CD4-positive, alpha-beta T cell treated with Interleukin-2 at 100 ng/mL for 4 hours (primary cell): ENCODE measurements around the gene SLC25A1.
"Not testable (repeated sequence)": the region's sequence is repeated elsewhere in the genome, so short reads cannot be mapped to it uniquely, and the experiment has no call there.

Experiments used
- DNase-seq: peaks from one replicate; pipeline ENCODE4 v3.0.0-alpha.2; 2020; ENCODE audit warnings: low spot score

The SLC25A1 gene

GRCh38 chr22:19204640-19205039 is 26.1 kb upstream of the SLC25A1 start:
- DNase-seq, result no peak

DNA sequence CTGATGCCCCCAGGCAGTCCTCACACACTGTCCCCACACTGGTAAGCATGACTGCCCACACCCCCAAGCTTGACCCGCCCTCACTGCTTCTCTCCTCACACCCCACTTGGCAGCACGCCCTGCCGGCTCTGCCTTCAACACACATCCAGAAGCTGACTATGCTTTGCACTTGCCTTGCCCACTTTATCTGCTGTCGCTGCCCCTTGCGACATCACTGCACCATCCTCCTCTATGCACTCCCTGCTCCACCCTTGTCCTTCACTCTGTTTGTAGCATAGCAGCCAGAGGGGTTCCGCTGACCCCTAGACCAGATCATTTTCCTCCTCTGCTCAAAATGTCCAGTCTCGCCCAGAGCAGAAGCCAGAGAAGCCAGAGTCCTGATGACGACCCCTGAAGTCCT is 25.3 kb upstream of the SLC25A1 start:
- DNase-seq, result no peak

DNA sequence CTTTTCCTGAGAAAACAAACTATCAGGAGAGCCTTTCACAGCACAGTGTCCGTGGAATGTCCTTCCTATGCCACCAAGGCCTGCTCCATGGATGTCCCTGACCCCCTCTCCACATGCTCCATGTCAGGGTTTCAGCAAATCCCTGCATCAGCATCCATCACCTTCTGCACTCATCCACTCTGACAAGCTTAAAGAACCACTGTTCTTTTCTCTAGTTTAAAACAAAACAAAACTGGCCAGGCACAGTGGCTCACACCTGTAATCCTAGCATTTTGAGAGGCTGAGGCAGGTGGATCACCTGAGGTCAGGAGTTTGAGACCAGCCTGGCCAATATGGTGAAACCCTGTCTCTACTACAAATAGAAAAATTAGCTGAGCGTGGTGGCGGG is 24.3 kb upstream of the SLC25A1 start:
- DNase-seq, result not testable (repeated sequence)

DNA sequence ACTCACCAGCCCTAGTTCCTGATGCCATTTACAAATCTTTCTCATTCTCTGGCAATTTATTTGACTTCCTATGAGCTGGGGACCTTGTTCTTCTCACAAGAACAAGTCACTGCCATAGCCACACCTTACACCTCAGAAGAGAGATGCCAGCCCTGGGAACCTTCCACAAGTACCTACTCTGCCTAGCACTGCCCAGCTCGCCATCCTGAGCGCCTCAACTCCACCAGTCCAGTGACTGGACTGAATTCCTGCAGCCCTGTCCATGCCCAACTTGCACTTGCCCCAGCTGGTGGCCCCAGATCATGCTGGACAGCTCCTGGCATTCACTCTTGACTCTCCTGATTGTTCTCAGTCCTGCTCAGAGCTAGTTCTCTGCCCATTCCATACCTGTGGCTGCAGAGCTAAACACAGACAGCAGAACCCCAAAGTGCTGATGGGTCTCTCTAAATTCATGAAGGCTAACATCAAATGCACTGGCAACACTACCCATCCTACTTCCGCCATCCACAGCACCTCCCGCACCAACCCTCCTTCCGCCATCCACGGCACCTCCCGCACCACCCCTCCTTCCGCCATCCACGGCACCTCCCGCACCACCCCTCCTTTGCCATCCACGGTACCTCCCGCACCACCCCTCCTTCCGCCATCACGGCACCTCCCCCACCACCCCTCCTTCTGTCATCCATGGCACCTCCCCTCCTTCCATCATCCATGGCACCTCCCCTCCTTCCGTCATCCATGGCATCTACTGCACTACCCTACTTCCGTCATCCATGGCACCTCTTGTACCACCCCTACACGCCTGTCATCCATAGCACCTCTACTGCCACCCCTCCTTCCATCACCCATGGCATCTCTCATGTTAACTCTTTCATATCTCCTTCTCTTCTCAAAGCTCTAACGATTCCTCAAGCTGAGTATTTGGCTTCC is 23.6 kb upstream of the SLC25A1 start:
- DNase-seq, result no peak

DNA sequence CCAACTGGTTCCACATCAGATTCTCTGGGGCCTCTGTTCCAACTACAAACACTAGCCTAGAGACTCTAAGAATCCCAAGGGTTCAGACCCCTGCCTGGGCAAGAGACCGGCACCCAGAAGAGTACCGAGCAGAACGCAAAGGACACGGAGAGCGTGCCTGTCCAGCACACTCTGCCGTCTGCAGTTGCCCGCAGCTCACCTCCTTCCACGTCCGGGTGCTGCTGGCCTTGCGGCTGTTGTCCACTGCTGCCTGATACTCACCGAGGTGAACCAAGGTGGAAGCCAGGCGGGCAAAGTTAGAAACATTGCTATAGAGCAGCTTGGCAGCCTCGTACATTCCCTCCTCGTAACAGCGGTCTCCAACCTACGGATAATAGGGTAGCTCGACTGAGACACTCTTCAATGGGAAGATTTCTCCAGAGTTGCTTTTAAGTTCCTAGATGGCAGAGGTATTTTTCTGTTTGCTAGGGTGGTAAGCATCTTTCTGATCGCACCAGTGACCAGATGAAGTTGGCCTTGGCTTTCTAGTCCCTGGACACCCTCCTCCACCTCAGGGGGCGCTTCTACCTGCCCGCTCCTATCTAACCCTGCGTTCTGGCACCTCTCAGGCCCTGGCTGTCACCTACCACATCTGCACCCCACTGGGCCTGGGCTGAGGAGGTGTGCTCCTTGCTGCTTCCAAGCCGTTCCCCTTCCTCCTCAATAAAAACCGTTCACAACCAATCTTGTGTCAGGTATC is 22.8 kb upstream of the SLC25A1 start:
- DNase-seq, result no peak

DNA sequence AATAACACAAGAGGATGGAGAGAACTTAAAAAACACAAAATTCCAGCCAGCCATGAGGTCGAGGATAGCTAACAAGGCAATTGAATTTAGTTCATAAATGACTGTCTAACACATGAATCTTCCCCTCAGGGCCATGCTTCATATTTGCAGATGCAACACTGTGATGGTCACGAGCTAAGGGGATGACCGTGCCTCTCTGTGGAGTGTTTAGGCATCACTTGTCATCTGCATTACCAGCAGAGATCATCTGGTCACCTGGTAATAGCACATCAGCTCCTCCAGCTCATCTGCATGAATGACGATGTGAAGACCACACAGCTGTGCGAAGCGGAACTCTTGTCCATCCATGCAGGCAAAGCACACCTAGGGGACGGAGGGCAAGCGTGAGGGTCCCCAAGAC is 20.9 kb upstream of the SLC25A1 start:
- DNase-seq, result no peak

GRCh38 chr22:19197997-19198865 is 19.7 kb upstream of the SLC25A1 start:
- no peak for DNase-seq

DNA sequence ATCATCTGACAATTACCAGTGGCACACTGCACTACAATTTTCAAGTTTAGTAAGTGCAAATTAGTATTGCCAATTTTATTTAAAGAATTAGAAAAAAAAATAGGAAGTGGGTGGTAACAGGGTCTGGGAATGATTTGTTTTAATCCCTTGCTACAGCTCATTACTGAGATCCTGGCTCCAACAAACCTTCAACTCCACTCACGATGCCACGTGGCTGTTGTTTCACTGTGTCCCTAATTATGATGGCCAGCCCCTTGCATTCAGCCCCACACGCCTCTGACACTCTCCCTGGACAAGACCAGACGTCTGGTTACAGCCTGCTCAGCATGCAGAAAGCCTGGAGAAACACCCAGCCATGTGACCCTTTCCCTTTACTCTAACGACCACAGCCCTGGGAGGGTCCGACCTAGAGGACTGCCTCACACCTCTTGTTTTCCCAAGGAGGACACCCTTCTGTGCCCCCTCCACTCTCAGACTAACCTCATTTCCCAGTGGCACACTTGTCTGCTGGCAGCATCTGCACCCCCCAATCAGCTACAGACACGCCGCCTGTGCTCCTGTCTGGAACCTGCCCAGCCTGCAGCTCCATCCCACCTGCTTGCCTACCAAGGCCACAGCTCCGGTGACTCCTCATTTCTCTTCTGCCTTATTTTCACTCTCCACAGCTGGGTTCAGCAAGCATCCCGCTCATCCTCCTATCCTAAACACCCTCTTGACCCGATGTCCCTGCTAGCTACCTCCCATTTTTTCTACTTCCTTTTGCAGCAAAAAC is 18.5 kb upstream of the SLC25A1 start:
- DNase-seq, result no peak

- DNase-seq, result no peak
Measured at GRCh38 chr22:19195796-19196731, 17.5 kb upstream of the SLC25A1 start.

DNA sequence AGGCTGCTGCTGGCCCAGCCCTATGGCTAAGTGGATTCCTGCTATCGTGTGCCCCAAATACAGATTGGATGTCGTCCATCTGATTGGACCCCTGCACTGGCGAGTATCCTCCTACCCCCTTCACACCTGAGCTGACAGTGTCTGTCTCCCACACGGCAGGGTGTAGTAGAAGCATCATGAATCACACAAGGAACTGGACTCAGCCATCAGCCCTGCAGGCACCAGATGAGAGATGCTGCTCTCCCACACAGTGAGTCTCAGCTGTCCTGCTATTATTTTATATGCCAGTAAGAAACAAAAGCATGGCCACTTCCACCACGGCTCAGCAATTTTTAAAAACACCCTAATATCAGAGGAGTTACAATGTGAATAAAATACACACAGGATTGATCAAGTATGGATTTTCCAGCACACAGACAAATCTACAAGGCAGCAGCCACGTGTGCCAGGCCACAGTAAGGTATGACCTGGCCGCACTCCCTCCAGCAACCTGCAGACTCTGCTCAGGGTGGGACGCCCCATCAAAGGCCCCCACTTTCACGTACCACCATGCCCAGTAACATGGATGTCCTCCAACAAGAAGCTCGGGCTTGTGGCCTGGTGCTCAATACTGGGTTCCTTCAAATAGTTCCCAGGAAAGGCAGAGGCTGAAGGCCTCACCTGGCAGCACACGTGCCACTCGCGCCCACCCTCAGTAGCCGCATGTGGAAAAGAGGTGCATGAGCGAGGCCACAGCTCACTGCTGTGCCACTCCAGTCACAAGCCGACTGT is 16.4 kb upstream of the SLC25A1 start:
- DNase-seq, result no peak

GRCh38 chr22:19193879-19194278 is 15.3 kb upstream of the SLC25A1 start:
- no peak for DNase-seq

GRCh38 chr22:19187716-19188563 is 9.4 kb upstream of the SLC25A1 start:
- DNase-seq, result no peak

DNA sequence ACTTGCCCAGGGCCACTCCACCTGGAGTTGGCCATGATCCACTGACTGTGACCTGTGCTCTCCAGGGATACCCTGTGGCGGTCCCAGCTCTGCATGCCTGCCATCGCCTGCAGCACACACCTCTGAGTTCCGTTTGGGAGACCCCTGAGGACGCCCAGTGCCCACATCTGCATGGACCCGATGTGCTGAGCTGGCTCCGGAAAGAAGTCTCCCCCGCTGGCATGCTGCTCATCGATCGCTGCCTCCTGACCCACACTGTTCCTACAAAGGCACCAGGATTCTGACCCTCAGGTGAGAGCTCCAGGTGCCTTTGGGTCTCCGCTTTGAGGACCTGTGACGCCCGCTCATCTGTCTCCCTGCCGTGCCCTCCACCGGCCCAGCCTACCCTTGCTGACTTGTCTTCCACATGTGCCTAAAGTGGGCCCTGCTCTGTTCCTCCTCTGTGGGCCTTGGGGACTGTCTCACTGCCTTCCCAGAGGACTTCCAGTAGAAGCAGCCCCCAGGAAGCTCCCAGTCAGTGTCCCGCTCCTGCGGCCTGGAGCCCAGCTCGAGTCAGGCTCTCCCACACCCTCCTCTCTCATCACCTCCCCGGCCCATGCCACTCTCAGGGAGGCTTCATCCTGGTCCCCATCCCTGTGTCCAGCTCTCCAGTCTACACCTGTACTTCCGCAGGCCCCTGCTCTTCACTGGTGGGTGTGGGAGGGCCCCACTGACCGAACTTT is 5.9 kb upstream of the SLC25A1 start:
- DNase-seq, result no peak

GRCh38 chr22:19183216-19183615 is 4.7 kb upstream of the SLC25A1 start:
- DNase-seq, result no peak

GRCh38 chr22:19182472-19183157 is 4.1 kb upstream of the SLC25A1 start:
- DNase-seq, result no peak

DNA sequence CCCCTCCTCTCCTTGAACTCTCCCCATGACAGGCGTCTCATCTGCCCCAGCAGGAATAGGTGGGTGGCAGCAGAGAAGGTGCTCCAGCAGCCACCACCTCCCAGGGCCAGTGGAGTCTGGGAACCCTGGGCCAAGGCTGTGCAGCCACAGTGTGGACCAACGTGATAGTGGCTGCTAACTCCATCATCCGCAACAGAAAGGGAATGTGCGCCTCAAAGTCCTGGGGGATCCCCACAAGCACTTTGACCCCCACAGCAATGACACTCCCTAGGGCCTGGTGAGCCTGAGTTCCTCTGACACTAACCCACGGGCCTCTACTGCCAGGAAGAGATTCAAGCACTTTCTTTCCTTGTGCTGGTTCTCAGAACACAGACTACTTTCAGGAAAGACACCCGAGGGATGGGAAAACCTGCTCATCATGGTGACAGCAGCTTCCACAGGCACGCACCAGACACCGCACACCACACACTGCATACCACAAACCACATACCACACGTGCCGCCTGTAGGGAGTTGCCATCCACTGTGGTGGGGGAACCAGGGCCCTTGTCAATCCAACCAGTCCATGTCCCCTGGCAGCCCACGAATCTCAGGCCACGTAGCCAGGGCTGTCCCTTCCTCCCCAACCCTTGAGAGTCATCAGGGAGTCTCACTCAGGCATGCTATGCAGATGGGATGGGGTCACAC is 3.4 kb upstream of the SLC25A1 start:
- no peak for DNase-seq
